Skeletal muscle satellite cell (primary cell): ENCODE results near the gene ABCC9.
"Not testable (repeated sequence)": the region's sequence is repeated elsewhere in the genome, so short reads cannot be mapped to it uniquely, and the experiment has no call there.

ENCODE experiments used
- H3K27me3 ChIP-seq: 2 replicates; pipeline ENCODE4 v1.7.0; 2013; ENCODE audit warnings: low read length; ENCODE audit not compliant: control insufficient read depth, insufficient read depth
- H3K36me3 ChIP-seq: 2 replicates; pipeline ENCODE4 v1.7.0; 2013; ENCODE audit warnings: mild to moderate bottlenecking, control low read depth, low read length; ENCODE audit not compliant: insufficient read depth
- H3K4me1 ChIP-seq: 2 replicates; pipeline ENCODE4 v1.7.0; 2013; ENCODE audit warnings: low read length; ENCODE audit not compliant: control insufficient read depth, insufficient read depth
- H3K4me2 ChIP-seq: 2 replicates; pipeline ENCODE4 v1.7.0; 2013; ENCODE audit warnings: mild to moderate bottlenecking, low read length
- H3K4me3 ChIP-seq: 2 replicates; pipeline ENCODE4 v1.7.0; 2013; ENCODE audit warnings: low read length
- H3K9ac ChIP-seq: 2 replicates; pipeline ENCODE4 v1.7.0; 2013; ENCODE audit warnings: mild to moderate bottlenecking, low read depth, low read length, moderate library complexity
- H3K9me3 ChIP-seq: replicated peaks from 2 replicates; pipeline ENCODE4 v1.7.0; 2013; ENCODE audit warnings: mild to moderate bottlenecking, control low read depth, low read length

ABCC9 gene

GRCh38 chr12:21814814-21815213 lies 126.4 kb downstream of the ABCC9 start:
- Histone ChIP-seq H3K4me1 (peaks cover 15% of the 10 kb centered on the region), H3K27me3 (no peaks in the 10 kb centered on the region), H3K4me3 (no peak overlapping the region), H3K36me3 (no peaks in the 10 kb centered on the region), H3K9ac (no peak overlapping the region), H3K9me3 (no peaks in the 10 kb centered on the region), H3K4me2 (no peak overlapping the region)

- peaks cover 11% of the 10 kb centered on the region for H3K4me1 ChIP-seq
- no peaks in the 10 kb centered on the region for H3K36me3 ChIP-seq
- H3K27me3 ChIP-seq, result no peaks in the 10 kb centered on the region
- H3K4me2 ChIP-seq, result no peak overlapping the region
- H3K4me3 ChIP-seq, result no peak overlapping the region
- no peak overlapping the region for H3K9ac ChIP-seq
- H3K9me3 ChIP-seq, result no peaks in the 10 kb centered on the region
Measured at GRCh38 chr12:21814327-21814726, 126.9 kb downstream of the ABCC9 start.

- H3K4me2 ChIP-seq, result no peak overlapping the region
- H3K36me3 ChIP-seq, result no peaks in the 10 kb centered on the region
- no peaks in the 10 kb centered on the region for H3K9me3 ChIP-seq
- H3K9ac ChIP-seq, result no peak overlapping the region
- no peaks in the 10 kb centered on the region for H3K27me3 ChIP-seq
- no peak overlapping the region for H3K4me3 ChIP-seq
- H3K4me1 ChIP-seq, result peaks cover 5% of the 10 kb centered on the region
Measured at GRCh38 chr12:21813751-21814150, 127.5 kb downstream of the ABCC9 start.

- no peaks in the 10 kb centered on the region for H3K36me3 ChIP-seq
- H3K4me3 ChIP-seq, result no peak overlapping the region
- peaks cover 4% of the 10 kb centered on the region for H3K4me1 ChIP-seq
- no peak overlapping the region for H3K4me2 ChIP-seq
- H3K27me3 ChIP-seq, result no peaks in the 10 kb centered on the region
- no peaks in the 10 kb centered on the region for H3K9me3 ChIP-seq
- no peak overlapping the region for H3K9ac ChIP-seq
Measured at GRCh38 chr12:21813125-21813524, 128.1 kb downstream of the ABCC9 start.

GRCh38 chr12:21812340-21812739 lies 128.9 kb downstream of the ABCC9 start:
- not testable (repeated sequence) for H3K4me2 ChIP-seq, H3K27me3 ChIP-seq, H3K36me3 ChIP-seq, H3K4me3 ChIP-seq, H3K9ac ChIP-seq, H3K9me3 ChIP-seq, H3K4me1 ChIP-seq

GRCh38 chr12:21809100-21809499 lies 132.1 kb downstream of the ABCC9 start:
- H3K36me3 ChIP-seq, result no peaks in the 10 kb centered on the region
- no peaks in the 10 kb centered on the region for H3K4me1 ChIP-seq
- no peak overlapping the region for H3K9ac ChIP-seq
- H3K27me3 ChIP-seq, result no peaks in the 10 kb centered on the region
- H3K4me3 ChIP-seq, result no peak overlapping the region
- no peak overlapping the region for H3K4me2 ChIP-seq
- H3K9me3 ChIP-seq, result no peaks in the 10 kb centered on the region

- H3K36me3 ChIP-seq, result peaks cover 3% of the 10 kb centered on the region
- H3K4me1 ChIP-seq, result no peaks in the 10 kb centered on the region
- H3K9me3 ChIP-seq, result no peaks in the 10 kb centered on the region
- H3K4me2 ChIP-seq, result no peak overlapping the region
- H3K9ac ChIP-seq, result no peak overlapping the region
- H3K4me3 ChIP-seq, result no peak overlapping the region
- H3K27me3 ChIP-seq, result no peaks in the 10 kb centered on the region
Measured at GRCh38 chr12:21806255-21806654, 135.0 kb downstream of the ABCC9 start.

- H3K27me3 ChIP-seq, result no peaks in the 10 kb centered on the region
- no peak overlapping the region for H3K4me3 ChIP-seq
- no peaks in the 10 kb centered on the region for H3K9me3 ChIP-seq
- peaks cover 3% of the 10 kb centered on the region for H3K36me3 ChIP-seq
- no peaks in the 10 kb centered on the region for H3K4me1 ChIP-seq
- H3K4me2 ChIP-seq, result no peak overlapping the region
- no peak overlapping the region for H3K9ac ChIP-seq
Measured at GRCh38 chr12:21801522-21802288, 139.5 kb downstream of the ABCC9 start.

GRCh38 chr12:21800011-21800410 lies 141.2 kb downstream of the ABCC9 start:
- Histone ChIP-seq H3K4me3 (no peak overlapping the region), H3K27me3 (no peaks in the 10 kb centered on the region), H3K9ac (no peak overlapping the region), H3K4me2 (no peak overlapping the region), H3K9me3 (no peaks in the 10 kb centered on the region), H3K36me3 (peaks cover 3% of the 10 kb centered on the region), H3K4me1 (no peaks in the 10 kb centered on the region)

- no peaks in the 10 kb centered on the region for H3K4me1 ChIP-seq
- H3K36me3 ChIP-seq, result no peaks in the 10 kb centered on the region
- H3K9ac ChIP-seq, result no peak overlapping the region
- no peak overlapping the region for H3K4me2 ChIP-seq
- no peak overlapping the region for H3K4me3 ChIP-seq
- no peaks in the 10 kb centered on the region for H3K27me3 ChIP-seq
- no peaks in the 10 kb centered on the region for H3K9me3 ChIP-seq
Measured at GRCh38 chr12:21797539-21797938, 143.7 kb downstream of the ABCC9 start.

- Histone ChIP-seq H3K4me3 (no peak overlapping the region), H3K9me3 (no peaks in the 10 kb centered on the region), H3K4me2 (no peak overlapping the region), H3K36me3 (no peaks in the 10 kb centered on the region), H3K27me3 (no peaks in the 10 kb centered on the region), H3K4me1 (no peaks in the 10 kb centered on the region), H3K9ac (no peak overlapping the region)
Measured at GRCh38 chr12:21795648-21796328, 145.4 kb downstream of the ABCC9 start.
